GM12892 (cell line): ENCODE measurements around the gene CADPS.

Source experiments
- DNase-seq: peaks from one replicate; pipeline ENCODE4 v3.0.0; 2011; ENCODE audit not compliant: insufficient read length
- FAIRE-seq: peaks from 2 replicates; lab custom pipeline; 2011; peaks lifted over from hg19 to GRCh38; lab: Jason Lieb, UNC
- POLR2A ChIP-seq: IDR thresholded peaks from 2 replicates; pipeline ENCODE4 v1.6.1; 2011; ENCODE audit warnings: low read depth, low read length, control low read depth
- POLR2AphosphoS5 ChIP-seq: IDR thresholded peaks from 2 replicates; pipeline ENCODE4 v1.6.1; 2011; ENCODE audit warnings: low read depth, low read length, control low read depth
- TAF1 ChIP-seq: IDR thresholded peaks from 2 replicates; pipeline ENCODE4 v1.6.1; 2011; ENCODE audit warnings: low read depth, mild to moderate bottlenecking, control low read depth, low read length, borderline replicate concordance

CADPS gene

GRCh38 chr3:62405566-62405965, 469.6 kb downstream of the CADPS start:
- FAIRE-seq (no peak), DNase-seq (no peak)
- no peak for TF ChIP-seq TAF1
- TF ChIP-seq POLR2AphosphoS5, result no peak
- no peak for TF ChIP-seq POLR2A

GRCh38 chr3:62405135-62405534, 470.1 kb downstream of the CADPS start:
- TF ChIP-seq POLR2A, result no peak
- TF ChIP-seq POLR2AphosphoS5, result no peak
- TF ChIP-seq TAF1, result no peak
- DNase-seq, result no peak
- FAIRE-seq, result no peak

- FAIRE-seq (no peak), DNase-seq (no peak)
- no peak for TF ChIP-seq POLR2AphosphoS5
Measured at GRCh38 chr3:62404321-62404720, 470.9 kb downstream of the CADPS start.

GRCh38 chr3:62403765-62404164, 471.5 kb downstream of the CADPS start:
- DNase-seq (no peak), FAIRE-seq (no peak)
- TF ChIP-seq POLR2A (no peak), TAF1 (no peak), POLR2AphosphoS5 (no peak)

GRCh38 chr3:62392626-62393292, 482.5 kb downstream of the CADPS start:
- DNase-seq (no peak), FAIRE-seq (no peak)
- TF ChIP-seq POLR2A (no peak), POLR2AphosphoS5 (no peak), TAF1 (no peak)

GRCh38 chr3:62387251-62387650, 488.0 kb downstream of the CADPS start:
- no peak for TF ChIP-seq TAF1
- TF ChIP-seq POLR2A, result no peak
- no peak for TF ChIP-seq POLR2AphosphoS5
- FAIRE-seq (no peak), DNase-seq (no peak)

GRCh38 chr3:62379321-62379798, 495.9 kb downstream of the CADPS start:
- DNase-seq (no peak), FAIRE-seq (no peak)
- TF ChIP-seq POLR2AphosphoS5 (no peak), POLR2A (no peak)

- TF ChIP-seq TAF1 (no peak), POLR2A (no peak), POLR2AphosphoS5 (no peak)
- no peak for FAIRE-seq
- DNase-seq, result no peak
Measured at GRCh38 chr3:62378921-62379320, 496.3 kb downstream of the CADPS start.

- DNase-seq (no peak), FAIRE-seq (no peak)
- TF ChIP-seq POLR2A (no peak), POLR2AphosphoS5 (no peak), TAF1 (no peak)
Measured at GRCh38 chr3:62378311-62378789, 496.9 kb downstream of the CADPS start.

- DNase-seq, result no peak
- TF ChIP-seq POLR2AphosphoS5, result no peak
- TF ChIP-seq TAF1, result no peak
- no peak for TF ChIP-seq POLR2A
- FAIRE-seq, result no peak
Measured at GRCh38 chr3:62376906-62377877, 498.0 kb downstream of the CADPS start.

- DNase-seq (no peak), FAIRE-seq (no peak)
- no peak for TF ChIP-seq POLR2AphosphoS5
- no peak for TF ChIP-seq POLR2A
- TF ChIP-seq TAF1, result no peak
Measured at GRCh38 chr3:62376454-62376720, 498.8 kb downstream of the CADPS start.
